Neural progenitor cell (in vitro differentiated cells): ENCODE data around the gene ARHGEF39.

Experiments used
- CTCF ChIP-seq: fragments of 200-600 bp; sonication (generic); IDR thresholded peaks from 2 replicates; pipeline ENCODE4 v1.5.1; 2017; ENCODE audit warnings: antibody characterized with exemption, mild to moderate bottlenecking
- EZH2phosphoT487 ChIP-seq: fragments of 200-600 bp; sonication (generic); IDR thresholded peaks from 2 replicates; pipeline ENCODE4 v1.6.1; 2017; ENCODE audit warnings: antibody characterized with exemption

GRCh38 chr9:35612843-35613242, 52.2 kb downstream of the ARHGEF39 start:
- TF ChIP-seq EZH2phosphoT487 (no peak), CTCF (no peak)
